Central memory CD4-positive, alpha-beta T cell (primary cell): ENCODE data around the gene WDCP.

Source experiments
- DNase-seq: peaks from one replicate; pipeline ENCODE4 v3.0.0; 2022

WDCP gene

DNA sequence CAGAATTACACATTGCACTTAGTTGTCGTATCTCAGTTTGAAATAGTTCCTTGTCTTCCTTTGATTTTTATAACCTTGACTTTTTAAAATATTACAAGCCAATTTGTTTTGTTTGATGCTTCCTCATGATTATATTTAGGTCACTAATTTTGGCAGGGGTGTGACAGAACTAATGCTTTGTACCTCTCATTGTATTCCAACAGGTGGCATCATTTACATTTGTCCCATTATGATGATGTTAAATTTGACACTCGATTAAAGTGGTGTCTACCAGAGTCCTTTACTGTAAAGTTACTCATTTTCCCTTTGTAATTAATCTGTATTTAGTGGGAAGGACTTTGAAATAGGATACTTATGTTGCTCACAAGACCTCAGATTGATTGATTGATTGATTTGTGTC is 58.8 kb downstream of the WDCP start:
- DNase-seq = peak; percentile 5
